ENCODE results near the gene SCAF1.

Gene SCAF1

GRCh38 chr19:49641688-49642491, at the start of gene SCAF1:
SCAF1 (plus strand) TSS chr19:49642209; CDS start chr19:49645027, 2,818 bp downstream.
- DNase-seq = peak; percentile 100

- DNase-seq = peak; percentile 63
Observed at GRCh38 chr19:49592486-49593232, 49.4 kb upstream of the SCAF1 start.

- peak; percentile 98 for DNase-seq
Observed at GRCh38 chr19:49593233-49594113, 48.5 kb upstream of the SCAF1 start.

GRCh38 chr19:49594157-49594992, 47.6 kb upstream of the SCAF1 start:
- no peak for DNase-seq

- DNase-seq = no peak
Observed at GRCh38 chr19:49594993-49595818, 46.8 kb upstream of the SCAF1 start.

GRCh38 chr19:49595819-49596404, 46.1 kb upstream of the SCAF1 start:
- DNase-seq = no peak

GRCh38 chr19:49596407-49596806, 45.6 kb upstream of the SCAF1 start:
- no peak for DNase-seq

- DNase-seq = no peak
Observed at GRCh38 chr19:49596954-49597702, 44.9 kb upstream of the SCAF1 start.

- no peak for DNase-seq
Observed at GRCh38 chr19:49597703-49597974, 44.4 kb upstream of the SCAF1 start.

GRCh38 chr19:49599378-49600295, 42.4 kb upstream of the SCAF1 start:
- no peak for DNase-seq

- DNase-seq = no peak
Observed at GRCh38 chr19:49601482-49602038, 40.4 kb upstream of the SCAF1 start.

GRCh38 chr19:49602806-49603205, 39.2 kb upstream of the SCAF1 start:
- DNase-seq = no peak

- DNase-seq = no peak
Observed at GRCh38 chr19:49605605-49606004, 36.4 kb upstream of the SCAF1 start.

GRCh38 chr19:49609499-49610092, 32.4 kb upstream of the SCAF1 start:
- no peak for DNase-seq

GRCh38 chr19:49613374-49613773, 28.6 kb upstream of the SCAF1 start:
- no peak for DNase-seq

GRCh38 chr19:49614096-49614833, 27.7 kb upstream of the SCAF1 start:
- no peak for DNase-seq

GRCh38 chr19:49615861-49616260, 26.1 kb upstream of the SCAF1 start:
- no peak for DNase-seq

- DNase-seq = no peak
Observed at GRCh38 chr19:49616532-49616931, 25.5 kb upstream of the SCAF1 start.

Data from hematopoietic multipotent progenitor cell treated with erythropoietin and hydrocortisone succinate and interleukin-3 and kit ligand, for 4 days (in vitro differentiated cells).